Activated CD8-positive, alpha-beta memory T cell treated with anti-CD3 and anti-CD28 coated beads for 24 hours (primary cell): ENCODE data around the gene PSMB7.

Experiments
- DNase-seq: peaks from one replicate; pipeline ENCODE4 v3.0.0-alpha.2; 2020

The PSMB7 gene

DNA sequence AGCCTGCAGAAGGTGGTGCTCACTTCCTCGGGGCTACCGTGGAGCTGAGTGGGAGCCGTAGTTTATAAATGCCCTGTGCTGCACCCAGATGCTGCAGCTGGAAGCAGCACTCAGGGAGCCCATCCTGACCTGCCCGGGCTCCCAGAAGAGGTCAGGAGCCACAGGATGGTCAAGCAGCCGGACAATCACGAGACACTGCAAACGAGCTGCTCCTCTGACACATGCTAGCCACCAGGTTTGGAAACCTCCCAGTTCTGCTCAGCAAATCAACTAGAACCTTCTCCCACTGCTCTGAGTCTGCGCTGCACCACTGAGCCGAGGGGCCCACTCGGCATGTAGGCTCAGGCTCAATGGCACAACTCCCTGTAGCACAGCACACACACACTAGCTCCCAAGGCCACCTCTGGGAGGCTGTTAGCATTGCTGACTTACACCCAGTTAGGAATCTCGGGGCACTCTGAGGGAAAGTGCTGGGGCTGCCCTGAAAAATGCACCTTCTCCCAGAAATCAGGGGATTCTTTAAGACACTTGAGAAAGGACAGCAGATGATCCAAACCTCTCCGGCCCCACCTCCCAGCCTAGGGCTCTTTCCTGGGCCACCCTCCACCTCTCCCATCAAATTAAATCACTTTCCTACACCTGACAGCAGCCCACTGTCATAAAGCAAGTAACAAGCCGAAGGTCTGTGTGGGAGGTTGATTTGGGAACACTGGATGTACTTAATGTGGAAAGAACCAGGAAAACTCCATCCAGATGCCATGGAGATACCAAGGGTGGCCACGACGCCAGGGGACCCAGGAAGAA, 59.1 kb downstream of the PSMB7 start:
- no peak for DNase-seq

DNA sequence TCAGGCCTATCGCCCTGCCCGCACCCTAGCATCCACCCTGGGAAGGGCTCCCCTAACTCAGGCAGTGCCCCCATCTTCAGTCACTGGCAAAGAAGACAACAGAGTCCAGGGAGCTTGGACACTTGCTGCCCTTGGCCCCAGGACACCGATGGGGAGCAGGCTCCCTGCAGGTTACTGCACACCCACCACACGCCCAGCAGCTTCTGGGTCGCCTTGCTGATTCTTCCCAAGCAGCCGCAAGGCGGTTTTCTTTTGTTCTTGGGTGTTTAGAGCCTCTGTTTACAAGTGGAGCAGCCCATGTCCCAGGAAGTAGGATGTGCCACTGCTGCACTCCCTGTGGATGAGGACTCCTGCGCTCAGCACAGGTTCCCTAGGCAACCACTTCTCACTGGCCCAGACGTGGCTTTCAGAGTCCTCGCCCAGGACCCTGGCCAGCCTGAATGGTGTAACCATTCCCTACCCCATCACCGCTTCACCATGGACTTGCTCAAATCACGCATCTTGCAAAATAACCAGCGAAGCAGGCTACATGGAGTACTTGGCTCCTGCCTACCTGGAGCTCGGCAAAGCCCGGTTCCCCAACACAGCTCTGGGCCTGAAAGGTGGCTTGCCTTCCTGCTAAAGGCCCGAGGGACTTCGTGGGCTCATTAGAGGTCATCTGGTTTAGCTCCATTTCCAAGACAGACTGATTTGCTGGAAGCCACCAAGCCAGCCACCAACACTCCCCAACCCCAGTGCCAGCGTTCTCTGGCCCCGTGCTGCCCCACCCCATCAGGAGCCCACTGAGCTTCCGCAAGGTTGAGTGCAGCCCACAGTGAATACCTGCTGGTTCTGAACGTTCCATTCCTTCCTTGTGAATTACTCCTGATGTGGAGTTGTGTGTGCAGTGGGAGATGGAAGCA, 60.0 kb downstream of the PSMB7 start:
- no peak for DNase-seq

DNA sequence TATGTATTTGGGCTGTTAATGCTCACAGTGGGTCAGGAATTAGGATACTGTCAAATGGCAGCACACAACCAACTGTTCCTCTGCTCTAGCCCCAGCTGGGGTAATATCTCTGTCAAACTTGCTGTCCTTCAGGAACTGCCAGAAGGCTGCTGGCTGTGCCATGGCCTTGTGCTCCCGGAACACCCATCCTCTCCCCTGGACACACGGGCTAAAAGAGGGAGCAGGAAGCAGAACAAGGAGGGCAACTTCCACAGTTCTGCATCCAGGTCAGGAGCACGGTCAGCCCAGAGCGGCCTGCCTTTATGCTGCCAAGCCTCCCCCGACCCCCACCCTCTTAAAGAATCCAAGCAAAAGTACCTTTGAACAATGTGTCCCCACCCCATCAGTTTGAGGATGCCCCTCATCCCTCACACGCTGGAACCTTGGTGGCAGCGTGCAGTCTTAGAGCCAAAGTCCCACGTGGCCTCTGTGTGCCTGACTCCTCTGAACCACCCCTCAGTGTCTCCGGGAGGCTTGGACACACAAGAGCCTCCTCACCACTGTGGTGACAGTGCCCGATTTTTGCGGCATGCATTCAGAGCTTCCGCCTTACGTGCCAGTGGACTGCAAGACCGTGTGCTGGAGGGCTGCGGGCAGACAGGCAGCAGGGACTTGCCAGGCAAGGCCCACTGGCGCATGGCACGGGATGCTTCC, 60.8 kb downstream of the PSMB7 start:
- DNase-seq = no peak

DNA sequence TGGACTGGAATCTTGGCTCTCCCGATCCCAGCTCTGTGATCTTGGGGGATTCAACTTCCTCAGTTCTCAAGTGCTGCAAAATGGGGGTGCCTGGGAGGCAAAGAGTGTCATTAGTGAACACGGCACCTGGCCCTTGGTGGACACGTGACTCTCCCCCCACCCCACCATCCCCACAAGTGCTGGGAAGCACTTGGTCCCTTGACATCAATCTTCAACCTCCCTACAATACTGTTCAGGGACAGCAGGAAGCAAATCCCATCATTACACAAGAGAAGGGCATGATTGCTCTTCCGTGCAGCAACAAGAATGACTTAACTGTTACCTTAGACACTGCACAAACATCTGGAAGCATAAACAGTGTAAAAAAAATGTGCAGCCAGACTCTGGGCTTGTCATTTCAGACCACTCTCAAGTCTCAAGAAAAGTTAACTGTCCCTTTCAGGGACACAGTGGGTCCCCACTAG, 61.4 kb downstream of the PSMB7 start:
- no peak for DNase-seq

DNA sequence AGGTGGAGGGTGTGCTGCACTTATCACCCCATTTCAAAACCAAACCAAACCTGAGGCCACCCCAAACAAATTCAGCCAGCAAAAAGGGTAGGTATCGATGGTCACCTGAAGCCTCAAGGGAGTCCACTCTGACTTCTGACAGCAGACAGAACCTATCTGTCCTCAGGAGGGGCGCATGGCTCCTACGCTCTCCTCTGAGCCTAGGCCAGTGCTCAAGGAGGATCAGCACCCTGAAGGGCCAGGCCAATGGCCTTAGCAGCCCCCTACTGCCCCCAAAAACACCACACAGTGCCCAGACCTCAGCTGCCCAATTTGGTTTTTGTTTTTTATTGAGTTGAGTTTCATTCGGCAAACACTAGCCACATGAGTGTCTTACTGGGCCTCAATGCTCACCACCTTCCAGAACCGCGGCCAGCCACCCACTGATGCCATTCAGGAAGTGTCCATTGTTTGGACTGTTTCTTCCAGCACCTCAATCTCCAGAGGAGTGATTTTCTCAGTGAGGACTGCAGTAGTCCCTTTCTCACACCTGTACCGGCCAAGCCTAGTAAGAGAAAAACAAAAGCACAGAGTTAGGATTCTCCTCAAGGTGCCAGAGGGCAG, 62.0 kb downstream of the PSMB7 start:
- no peak for DNase-seq

DNA sequence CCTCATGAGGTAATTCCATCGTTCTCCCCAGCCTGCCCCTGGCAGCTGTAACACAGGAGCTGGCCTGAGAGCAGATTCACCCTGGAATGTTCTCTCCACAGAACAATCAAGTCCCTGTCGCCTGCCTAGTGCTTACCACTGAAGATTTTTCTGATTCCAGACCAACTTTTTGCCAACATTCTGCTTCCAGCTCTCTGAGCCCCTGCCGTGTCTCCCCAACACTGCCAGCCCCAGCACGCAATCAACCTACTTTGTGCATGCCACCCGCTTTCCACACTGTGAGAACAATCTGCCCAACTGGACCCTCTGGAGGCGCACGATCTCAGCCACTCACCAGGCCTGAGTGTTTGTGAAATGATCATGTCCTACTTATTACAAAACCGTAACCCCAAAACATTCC, 62.6 kb downstream of the PSMB7 start:
- DNase-seq = no peak

DNA sequence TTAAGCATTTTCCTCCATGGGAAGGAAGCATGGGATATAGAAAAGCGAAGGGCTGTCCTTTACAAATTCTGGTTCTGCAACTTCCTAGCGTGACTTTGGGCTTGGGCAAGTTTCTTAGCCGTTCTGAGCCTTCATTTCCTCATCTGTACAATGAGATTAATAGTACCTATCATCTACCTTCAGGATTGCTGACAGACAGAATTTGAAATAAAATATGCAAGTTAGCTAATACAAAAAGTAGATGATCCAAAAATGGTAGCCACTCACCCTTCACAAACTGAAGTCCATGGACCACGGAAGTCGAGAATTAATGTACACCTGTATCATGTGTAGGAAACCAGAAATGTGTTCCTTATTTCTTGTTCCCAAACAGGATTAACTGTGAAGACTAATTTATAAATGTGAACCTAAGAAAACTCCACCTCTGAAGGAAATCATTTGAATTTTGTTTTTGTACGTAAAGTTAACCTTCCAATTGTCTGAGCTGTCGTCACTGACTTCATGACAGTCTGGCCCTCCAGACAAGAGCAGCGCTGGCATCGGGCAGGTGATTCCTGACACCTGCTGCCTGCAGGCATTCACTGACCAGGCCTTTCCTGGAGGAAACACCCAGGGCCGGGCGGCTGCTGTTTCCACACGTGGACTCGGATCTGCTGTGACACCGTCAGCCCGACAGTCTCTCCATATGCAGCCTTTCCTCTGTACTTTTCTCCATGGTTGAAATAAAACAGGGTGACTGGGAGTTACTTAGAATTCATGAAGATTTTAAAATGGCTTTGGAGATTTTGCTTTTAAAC, 63.4 kb downstream of the PSMB7 start:
- DNase-seq = no peak

DNA sequence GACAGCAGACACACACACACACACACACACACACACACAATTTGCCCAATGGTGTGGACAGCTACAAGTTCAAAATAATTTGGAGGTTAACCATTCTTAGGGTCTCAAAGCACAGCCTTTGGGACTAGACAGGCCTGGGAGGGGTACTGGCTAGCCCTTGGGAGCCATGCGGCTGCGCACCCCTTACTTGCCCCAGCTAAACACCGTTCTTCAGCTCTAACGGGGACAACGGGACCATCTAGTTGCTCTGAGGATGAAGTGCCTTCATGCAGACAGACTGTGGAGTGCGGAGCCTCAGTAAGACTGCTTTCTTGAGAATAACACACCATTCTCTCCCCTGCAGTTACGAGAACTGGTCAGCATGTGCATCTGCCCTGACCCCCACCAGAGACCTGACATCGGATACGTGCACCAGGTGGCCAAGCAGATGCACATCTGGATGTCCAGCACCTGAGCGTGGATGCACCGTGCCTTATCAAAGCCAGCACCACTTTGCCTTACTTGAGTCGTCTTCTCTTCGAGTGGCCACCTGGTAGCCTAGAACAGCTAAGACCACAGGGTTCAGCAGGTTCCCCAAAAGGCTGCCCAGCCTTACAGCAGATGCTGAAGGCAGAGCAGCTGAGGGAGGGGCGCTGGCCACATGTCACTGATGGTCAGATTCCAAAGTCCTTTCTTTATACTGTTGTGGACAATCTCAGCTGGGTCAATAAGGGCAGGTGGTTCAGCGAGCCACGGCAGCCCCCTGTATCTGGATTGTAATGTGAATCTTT, 64.6 kb downstream of the PSMB7 start:
- DNase-seq = no peak

DNA sequence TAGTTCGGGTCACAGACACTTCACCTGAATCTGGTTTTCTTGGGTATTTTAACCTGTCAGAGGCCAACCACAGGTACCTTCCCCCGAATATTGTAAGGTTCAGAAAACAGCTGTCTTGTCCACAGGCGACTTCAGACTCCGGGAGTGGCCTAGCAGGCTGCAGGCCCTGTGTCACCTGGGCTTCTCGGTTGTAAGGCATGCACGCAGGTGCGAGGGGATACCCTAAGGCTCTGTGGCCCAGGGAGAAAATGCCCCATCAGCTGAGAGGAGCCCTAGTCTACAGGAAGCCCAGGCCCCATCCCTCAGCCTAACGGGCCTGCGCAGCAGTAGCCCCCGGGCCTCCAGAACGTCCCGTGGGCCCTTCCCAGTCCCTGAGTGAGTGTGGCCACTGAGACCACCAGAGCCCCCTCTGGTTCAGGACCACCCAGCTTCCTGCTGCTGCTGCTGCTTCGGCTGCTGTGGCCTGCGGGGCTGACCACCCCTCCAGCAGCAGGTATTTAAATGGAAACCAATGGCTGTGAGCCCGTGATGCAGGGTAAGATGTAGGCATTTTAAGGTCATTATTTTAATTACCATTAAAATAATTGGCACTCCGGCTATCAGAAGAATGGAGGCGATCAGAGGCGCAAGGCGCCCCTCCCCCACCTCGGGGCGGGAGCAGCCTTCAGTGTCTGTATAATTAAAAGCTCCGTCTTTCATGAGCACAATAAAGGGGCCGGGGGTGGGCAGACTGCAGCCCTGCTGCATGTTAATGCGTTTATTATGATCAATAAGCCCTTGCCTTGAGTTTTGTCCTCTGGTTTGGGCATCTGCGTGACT, 65.4 kb downstream of the PSMB7 start:
- no peak for DNase-seq

DNA sequence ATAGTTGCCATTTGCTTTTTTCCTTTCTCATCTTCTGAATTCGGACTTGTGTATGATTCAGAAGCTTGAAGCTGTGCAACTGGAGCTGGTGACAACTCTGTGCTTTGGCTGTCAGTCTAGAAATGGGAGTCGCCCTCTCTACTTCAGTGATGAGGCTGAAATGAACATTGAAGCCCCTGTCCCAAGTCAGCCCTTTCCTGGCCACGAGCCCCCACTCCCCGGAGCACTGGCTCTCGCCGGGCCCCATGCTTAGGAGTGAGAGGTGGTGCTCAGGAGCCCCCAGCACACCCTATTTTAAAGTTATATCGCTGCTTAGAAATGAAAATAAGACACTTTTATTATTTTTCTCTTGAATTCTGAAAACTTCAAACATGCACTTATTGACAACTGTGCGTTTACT, 66.0 kb downstream of the PSMB7 start:
- no peak for DNase-seq

DNA sequence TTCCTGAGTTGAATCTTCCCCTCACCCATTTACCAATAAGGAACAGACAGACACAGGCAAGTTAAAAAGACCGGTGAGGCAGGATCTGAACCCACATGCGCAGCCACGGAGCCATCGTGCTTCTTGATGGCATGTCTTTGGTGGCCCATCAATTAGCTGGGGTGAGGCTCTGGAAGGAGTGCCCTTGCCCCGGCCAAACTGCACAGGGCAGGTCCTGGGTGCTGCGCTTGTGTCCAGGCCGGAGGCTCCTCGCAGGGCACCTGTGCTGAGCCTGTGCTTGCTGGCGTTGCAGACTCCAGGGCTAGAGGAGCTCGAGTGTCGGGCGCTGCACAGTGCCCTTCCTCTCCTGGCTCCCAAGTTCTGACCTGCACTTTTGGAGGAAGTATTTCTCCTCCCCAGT, 66.4 kb downstream of the PSMB7 start:
- DNase-seq = no peak

DNA sequence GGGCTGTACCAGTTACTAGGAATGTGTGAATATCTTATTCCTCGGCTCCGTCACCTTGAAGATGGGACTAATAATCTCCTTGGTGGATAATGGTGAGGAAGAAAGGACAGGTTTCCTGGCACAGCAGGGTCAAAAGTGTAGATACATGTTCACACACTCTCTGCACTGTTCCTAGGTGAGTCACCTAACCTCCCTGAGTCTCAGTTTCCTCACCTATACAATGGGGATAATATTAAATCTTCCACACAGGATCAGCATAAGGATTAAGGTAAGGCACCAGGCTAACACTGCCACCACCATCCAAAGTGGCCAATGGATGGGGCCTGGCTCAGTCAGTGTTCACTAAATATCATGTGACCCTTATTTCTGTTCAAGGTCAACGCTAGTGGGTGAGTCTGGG, 66.9 kb downstream of the PSMB7 start:
- no peak for DNase-seq

DNA sequence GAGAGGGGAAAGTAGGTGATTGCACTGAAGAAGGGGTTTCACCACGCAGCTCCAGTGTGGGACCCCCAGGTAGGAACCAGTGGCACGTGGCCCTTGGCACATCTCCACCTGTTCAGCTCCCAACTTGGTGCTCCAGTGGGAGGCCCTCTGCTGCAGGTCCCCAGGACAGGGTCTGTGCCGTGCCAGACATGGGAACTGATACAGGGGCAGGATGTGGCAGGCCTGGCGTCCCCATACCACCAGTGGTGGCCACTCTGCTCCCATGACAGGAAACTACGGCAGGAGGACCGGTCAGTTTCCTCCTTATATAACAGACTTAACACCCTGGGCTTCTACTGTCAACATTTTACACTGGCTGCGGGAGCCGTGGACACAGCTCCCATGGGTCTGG, 67.3 kb downstream of the PSMB7 start:
- no peak for DNase-seq

DNA sequence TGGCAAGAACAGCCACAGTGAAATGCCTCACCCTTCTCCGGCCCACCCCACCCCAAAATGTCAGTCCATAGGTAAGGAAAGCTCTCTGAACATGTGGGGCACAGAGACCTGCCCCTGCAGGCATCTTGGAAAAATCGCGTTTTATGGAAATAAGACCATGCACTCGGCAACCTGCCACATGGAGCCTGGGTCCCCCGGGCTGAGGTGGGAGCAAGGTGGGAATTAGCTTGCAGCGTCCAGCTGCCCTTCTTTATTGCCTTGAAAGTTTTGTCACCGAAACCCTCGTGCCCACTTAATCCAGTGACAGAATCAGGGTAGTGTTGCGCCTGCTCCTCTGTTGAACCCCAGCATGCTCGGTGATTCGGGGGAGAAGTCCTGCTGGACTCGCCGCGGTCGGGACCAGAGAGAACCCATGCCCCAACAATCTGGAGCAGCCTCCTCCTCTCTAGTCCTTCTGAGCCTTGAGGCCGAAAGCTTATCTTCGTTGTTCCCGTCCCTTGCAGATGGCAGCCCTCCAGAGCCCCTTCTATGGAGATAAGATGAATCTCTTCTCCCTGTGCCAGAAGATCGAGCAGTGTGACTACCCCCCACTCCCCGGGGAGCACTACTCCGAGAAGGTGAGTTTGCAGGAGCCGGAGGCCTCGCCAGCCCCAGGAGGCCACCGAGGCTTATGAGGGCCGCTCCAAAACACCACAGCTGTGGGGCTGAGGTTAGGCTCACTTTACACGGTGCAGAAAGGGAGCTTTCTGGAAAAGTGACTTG, 67.9 kb downstream of the PSMB7 start:
- DNase-seq = no peak

DNA sequence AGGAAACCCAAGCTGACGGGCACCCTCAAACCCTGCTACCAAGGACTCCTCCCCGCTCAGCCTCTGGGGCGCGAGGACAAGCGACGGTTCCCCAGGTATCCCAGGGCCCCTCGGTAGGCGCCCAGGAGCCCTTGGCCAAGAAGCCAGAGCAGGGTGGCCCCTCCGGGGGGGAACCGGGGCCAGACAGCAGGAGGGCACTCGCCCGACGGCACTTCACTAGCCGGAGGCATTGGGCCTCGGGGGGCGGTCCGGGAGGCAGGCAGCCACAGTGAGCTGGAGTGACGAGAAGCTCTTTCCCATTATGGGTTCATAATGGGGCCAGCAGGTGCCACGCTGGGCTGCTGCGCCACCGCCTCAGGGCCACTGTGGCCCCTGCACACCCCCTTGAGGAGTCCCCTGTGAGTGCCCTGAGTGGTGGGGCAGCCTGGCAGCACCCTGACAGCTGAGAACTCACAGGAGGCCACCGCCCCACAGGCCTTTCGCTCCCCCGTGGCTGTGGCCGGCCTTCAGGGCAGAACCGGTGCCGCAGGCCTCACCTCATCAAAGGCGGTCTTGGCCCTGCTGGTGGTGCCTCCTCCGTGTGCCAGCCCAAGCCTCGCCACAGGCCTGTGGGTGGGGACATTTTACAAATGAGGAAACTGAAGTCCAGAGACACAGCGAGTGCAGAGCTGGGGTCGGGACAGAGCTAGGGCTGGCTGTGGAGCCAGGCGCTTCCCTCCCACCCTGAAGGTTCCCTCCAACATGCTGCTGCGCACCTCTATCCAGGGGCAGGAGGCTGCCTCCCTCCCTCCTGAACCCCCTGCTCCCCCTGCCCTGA, 68.7 kb downstream of the PSMB7 start:
- no peak for DNase-seq

DNA sequence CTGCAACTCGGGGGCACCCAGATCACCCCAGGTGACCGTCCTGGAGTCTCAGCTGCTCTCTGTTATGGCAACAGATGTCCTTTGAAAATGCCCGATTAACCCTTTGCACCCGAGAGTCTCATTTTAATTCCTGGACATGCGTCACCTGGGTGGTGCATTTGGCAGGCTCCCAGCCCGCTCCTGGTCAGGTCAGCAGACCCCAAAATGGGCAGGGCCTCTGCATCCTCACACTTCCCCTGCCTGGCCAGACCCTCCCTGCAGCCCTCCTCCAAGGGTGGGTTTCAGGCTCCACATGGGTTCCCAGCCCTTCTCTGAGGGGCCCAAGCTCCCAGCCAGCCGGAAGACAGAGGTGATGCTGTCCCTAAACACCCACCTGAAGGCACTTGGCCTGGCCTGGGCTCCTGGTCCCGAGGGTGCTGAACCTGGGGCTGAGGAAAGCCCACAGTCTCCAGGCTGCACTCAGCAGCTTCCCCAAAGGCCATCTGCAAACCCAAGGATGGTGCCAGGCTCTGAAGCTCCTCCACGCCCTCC, 69.4 kb downstream of the PSMB7 start:
- no peak for DNase-seq

DNA sequence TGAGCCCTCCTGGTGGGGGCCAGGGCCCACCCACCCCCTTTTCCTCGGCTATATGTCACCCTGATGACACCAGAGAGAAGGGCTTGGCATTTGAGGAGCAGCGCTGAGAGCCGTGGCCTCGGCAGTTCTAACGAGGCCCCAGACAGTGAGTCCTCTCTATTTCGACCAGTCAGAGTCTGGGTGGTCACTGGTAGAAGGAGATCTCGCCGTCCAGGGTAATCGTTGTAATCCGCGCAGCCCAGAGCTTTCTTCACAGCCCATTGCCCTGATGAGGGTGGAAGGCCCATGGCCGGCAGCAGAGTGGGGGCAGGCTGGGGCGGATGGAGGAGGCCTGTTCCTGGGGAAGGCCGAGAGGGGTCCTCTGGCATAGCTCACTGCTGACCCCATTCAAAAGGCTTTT, 70.2 kb downstream of the PSMB7 start:
- no peak for DNase-seq

DNA sequence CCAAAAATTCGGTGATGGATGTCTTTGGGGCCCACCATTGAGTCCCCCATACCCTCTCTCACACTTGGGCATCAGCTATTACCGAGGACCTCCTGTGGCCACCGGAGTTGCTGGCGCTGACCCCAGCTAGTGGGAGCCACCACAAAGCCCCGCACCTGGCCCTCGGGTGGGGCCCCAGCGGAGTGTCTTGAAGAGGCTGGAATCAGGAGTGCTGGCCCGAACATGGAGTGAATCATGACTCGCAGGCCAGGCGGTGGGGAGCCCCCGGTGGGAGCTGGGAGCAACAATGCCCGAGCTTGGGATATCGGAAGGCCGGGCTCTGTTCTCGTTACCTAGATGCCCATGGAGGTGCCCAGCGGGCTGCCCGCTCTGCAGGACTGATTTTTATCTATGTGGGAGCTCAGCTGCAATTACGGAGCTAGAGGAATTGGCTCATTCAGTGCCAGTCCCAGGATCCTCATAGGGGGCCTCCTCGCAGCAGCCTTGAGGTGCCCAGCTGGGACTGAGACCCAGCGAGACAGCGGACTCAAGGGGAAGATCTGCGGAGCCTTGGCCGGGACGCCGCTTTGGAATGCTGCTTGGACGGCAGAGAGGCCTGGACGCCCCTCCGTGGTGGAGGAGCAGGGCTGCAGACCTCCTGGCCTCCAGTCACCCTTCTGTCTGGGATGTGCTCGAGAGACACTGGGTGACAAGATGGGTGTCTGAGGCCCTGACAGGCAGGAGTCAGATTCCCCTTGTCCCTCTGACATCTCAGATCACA, 70.8 kb downstream of the PSMB7 start:
- no peak for DNase-seq
